T-helper 9 cell (primary cell): Measurements from ENCODE around the gene DRG1.
"Not testable (repeated sequence)": the region's sequence is repeated elsewhere in the genome, so short reads cannot be mapped to it uniquely, and the experiment has no call there.

Source experiments
- DNase-seq: peaks from one replicate; pipeline ENCODE4 v3.0.0-alpha.2; 2020

Gene DRG1

GRCh38 chr22:31442768-31443489, 43.5 kb downstream of the DRG1 start:
- DNase-seq: no peak

DNA sequence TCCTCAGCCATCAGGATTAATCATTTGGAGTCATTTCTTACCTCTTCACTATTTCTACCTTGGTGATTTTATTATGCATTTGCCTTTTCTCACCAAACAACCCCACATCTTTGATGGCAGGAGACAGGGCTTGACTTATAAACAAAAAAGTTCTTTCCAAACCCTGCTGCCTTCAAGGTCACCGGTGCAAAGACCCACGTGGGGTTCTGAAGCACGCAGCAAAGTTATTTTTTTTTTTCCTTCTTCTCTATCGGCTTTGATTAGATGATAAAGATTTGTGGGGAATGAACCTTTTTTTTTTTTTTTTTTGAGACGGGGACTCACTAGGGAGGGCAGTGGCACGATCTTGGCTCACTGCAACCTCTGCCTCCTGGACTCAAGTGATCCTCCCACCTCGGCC, 44.1 kb downstream of the DRG1 start:
- no peak for DNase-seq

DNA sequence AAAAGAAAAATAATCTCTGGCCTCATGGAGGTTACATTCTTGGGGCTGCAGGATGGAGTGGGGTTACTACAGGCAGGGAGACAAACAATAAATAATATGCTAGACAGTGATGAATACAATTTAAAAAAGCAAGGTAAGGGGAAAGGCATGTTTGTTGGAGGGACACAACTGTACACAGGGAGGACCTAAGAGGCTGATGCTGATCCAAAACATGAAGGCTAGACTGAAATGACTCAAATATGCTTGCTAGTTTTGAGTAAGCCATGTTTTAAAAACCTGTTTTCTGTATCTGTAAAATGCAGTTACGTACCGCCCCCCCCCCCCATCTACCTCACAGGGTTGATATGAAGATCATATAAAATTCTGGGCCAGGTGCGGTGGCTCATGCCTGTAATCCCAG, 46.2 kb downstream of the DRG1 start:
- DNase-seq: no peak

GRCh38 chr22:31446208-31446607, 46.8 kb downstream of the DRG1 start:
- DNase-seq: no peak

DNA sequence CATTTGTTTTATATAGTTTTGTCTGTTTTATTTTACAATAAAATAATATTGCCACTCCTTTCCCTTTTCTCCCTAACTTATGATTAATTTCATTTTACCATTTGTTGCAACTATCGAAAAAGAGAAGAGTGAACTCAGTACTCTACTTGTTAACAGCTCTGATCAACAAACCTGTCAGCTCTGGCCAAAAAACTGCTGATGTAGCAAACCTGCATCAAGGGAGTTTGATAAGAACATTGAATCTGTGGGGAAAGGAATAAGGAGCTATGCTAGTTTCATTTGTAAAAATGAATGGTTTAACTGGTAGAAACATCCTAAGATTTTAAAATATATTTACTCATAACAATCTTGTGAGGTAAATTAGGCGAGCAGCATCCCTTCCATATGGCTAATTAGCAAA, 47.4 kb downstream of the DRG1 start:
- DNase-seq: no peak

- no peak for DNase-seq
Observed at GRCh38 chr22:31447337-31447736, 47.9 kb downstream of the DRG1 start.

GRCh38 chr22:31448382-31448781, 49.0 kb downstream of the DRG1 start:
- DNase-seq: no peak

DNA sequence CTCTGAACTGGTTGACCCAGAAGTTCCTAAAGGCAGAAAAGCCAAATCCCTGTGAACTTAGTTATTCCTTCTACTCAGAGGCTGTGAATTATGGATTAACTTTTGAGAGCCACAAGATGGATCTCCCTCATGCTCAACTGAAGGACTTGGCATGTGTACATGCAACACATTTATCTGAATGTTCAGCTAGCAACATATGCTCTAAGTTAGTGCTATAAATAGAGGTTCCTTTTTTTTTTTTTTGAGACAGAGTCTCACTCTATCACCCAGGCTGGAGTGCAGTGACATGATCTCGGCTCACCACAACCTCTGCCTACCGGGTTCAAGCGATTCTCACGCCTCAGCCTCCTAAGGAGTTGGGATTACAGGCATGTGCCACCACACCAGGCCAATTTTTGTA, 50.1 kb downstream of the DRG1 start:
- no peak for DNase-seq

DNA sequence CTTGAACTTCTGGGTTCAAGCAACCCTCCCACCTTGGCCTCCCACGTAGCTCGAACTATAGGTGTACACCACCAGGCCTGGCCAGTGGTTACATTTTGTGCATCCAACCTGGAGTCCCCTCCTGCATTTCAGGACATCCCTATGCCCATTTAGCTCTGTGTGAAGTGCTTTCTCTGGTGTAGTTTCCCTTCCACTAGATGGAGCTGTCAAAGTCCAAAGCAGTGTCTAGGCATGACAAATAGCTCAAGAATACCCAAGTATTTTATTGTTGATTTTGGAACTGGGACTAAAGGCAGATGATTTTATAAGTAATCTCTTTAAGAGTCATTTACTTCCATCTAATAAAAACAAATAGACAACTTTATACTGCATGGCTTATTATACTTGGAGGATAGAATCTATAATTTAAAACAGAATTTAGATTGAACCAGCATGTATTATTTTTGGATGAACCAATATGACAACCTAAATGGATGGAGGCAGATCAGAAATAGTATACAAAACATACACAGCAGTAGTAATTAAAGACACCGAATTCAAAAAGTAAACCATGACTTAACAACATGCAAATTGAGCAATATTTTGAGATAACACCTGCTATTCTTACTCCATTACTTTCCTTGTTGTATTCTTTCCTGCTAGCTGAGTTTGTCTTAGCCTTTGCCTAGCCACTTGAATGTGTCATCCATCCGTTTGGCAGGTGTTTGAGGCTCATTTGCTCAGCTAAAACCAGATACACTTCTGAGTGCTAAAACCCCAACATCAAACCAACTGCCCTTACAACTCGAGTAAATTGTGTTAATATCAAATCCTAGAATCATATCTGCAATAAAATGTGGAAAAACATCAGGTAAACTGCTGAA, 52.5 kb downstream of the DRG1 start:
- no peak for DNase-seq

DNA sequence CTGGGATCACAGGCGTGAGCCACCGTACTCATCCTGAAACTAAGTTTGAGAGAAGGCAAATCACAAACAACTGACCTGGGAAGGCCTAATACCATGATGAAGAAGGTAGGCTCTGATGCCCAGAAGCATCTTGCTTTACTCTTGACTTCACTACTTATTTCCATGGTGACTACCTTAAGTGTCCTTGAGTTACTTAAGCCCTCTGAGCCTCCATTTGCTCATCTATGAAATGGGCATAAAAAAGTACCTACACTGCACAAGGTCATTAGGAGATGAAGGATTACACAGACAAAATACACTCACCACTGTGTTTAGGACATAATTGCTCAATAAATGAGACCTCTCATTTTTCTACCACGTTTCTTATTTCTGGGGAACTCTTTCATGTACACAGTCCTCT, 62.3 kb downstream of the DRG1 start:
- DNase-seq: no peak

DNA sequence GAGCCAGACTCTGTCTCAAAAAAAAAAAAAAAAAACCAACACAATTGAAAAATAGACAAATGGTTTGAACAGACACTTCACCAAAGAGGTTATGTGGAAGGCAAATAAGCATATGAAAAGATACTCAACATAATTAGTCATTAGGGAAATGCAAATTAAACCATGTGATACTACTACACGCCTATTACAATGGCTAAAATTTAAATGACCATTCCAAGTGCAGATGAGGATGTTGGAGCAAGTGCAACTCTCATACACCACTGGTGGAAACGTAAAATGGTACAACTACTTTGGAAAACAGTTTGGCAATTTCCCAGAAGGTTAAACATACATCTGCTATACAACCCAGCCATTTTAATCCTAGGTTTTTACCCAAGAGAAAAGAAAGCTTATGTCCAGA, 65.9 kb downstream of the DRG1 start:
- DNase-seq: no peak

DNA sequence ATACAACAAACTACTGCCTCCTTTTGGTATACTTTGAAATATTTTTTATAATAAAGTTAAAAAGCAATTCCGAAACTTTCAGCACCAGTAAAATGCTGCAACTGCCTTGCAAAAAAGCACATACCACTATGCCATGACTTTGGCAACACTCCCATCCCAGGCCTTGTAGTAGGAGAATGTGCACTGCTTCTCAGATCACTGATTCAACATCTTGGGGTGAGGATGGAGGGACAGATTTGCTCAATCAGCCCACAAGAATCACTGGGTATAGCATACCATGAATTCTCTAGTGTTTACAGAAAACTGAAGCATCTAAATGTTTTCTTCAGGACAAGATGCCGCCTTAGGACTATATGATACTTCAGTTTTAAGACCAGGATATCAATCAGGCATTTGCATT, 75.3 kb downstream of the DRG1 start:
- DNase-seq: no peak

- no peak for DNase-seq
Observed at GRCh38 chr22:31475800-31476199, 76.4 kb downstream of the DRG1 start.

GRCh38 chr22:31477329-31477728, 77.9 kb downstream of the DRG1 start:
- DNase-seq: no peak

DNA sequence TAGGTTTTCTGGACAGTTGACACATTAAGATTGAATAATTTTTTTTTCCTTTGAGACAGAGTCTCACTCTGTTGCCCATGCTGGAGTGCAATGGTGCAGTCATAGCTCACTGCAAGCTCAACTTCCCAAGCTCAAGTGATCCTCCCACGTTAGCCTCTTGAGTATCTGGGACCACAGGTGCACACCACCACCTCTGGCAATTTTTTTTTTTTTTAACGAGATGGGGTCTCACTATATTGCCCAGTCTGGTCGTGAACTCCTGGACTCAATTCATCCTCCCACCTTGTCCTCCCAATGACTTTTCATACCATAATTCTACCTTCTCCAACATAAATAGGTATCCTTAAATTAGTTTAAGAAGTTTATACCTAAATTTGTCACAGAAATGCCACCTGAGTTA, 81.7 kb downstream of the DRG1 start:
- DNase-seq: no peak

DNA sequence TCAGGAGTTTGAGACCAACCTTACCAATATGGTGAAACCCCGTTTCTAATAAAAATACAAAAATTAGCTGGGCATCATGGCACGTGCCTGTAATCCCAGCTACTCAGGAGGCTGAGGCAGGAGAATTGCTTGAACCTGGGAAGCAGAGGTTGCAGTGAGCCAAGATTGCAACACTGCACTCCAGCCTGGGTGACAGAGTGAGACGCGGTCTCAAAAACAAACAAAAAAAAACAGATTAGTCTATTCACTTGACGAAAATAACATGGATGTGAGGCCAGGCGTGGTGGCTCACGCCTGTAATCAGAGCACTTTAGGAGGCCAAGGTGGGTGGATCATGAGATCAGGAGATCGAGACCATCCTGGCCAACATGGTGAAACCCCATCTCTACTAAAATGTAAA, 83.1 kb downstream of the DRG1 start:
- DNase-seq: not testable (repeated sequence)
